ENCODE measurements around the gene PCDHGA4.

DNA sequence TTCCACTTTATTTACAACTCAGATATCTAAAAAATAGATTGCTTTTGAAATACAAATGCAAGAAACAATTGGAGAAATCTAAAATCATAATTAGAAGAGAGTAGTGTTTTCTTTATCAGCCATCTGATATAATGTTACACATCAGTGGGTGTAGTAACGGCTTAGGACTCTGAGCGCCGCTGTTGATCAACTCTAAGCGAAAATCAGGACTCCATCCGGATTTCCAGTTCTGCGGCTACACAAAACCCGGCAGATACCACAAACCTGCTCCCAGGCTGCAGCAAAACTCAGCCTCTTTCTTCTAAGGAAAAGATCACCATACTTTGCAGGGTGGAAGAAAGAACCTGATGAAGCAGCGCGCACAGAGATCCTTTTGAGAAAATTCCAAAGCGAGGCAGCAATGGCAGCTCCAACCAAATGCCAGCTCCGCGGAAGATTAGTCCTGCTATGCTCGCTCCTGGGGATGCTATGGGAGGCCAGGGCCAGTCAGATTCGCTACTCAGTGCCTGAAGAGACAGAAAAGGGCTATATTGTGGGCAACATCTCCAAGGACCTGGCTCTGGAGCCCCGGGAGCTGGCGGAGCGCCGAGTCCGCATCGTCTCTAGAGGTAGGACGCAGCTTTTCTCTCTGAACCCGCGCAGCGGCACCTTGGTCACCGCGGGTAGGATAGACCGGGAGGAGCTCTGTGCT lies 47.9 kb downstream of the PCDHGA4 start, which contains the start of gene PCDHGA9:
- peak in 8 of 12 donors; percentile 9 to 32 (median 18) for TF ChIP-seq CTCF (IDR thresholded peaks at IDR 0.05)
- no peak for TF ChIP-seq POLR2A (IDR thresholded peaks at IDR 0.05)
